ENCODE measurements around the gene CTDSPL. TPM values are rescaled to one million over a fixed set of nuclear protein-coding genes. Genes with fewer than 3 reads are reported as not detected.

Gene CTDSPL
- total RNA-seq, 1 experiment from 2014 or later: 124 TPM

DNA sequence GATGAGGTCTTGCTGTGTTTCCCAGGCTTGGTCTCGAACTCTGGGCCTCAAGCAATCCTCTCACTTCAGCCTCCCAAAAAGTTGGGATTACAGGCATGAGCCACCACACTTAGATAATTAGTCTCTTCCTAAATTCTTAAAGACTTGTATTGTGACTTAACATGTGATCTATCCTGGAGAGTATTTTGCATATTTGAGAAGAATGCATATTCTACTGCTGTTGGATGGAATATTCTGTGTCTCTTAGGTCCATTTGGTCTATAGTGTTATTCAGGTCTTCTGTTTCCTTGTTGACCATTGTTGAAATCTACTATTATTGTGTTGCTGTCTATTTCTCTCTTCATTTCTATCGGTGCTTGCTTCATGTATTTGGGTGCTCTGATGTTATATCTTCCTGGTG, 68.8 kb downstream of the CTDSPL start:
- no peak for DNase-seq
- H3K79me2 ChIP-seq (ENCODE audit: low read depth): peaks cover 74% of the 10 kb centered on the region
- peaks cover 8% of the 10 kb centered on the region; the same call in 1 of the 2 replicates for H3F3A ChIP-seq (ENCODE audit: insufficient read depth, low read depth)
- no peaks in the 10 kb centered on the region for H4K20me1 ChIP-seq (ENCODE audit: insufficient read depth)
- no peak overlapping the region for H3K4me2 ChIP-seq
- no peak overlapping the region for H3K4me3 ChIP-seq
- intact Hi-C loops (cut with micrococcal nuclease; ENCODE audit: unreplicated experiment): no loop called here
- no peak overlapping the region for H3K27ac ChIP-seq
- no peak overlapping the region for H2AFZ ChIP-seq
- no peaks in the 10 kb centered on the region for H3K27me3 ChIP-seq (ENCODE audit: insufficient read depth, low read depth)
- TF ChIP-seq, protein P1, sequence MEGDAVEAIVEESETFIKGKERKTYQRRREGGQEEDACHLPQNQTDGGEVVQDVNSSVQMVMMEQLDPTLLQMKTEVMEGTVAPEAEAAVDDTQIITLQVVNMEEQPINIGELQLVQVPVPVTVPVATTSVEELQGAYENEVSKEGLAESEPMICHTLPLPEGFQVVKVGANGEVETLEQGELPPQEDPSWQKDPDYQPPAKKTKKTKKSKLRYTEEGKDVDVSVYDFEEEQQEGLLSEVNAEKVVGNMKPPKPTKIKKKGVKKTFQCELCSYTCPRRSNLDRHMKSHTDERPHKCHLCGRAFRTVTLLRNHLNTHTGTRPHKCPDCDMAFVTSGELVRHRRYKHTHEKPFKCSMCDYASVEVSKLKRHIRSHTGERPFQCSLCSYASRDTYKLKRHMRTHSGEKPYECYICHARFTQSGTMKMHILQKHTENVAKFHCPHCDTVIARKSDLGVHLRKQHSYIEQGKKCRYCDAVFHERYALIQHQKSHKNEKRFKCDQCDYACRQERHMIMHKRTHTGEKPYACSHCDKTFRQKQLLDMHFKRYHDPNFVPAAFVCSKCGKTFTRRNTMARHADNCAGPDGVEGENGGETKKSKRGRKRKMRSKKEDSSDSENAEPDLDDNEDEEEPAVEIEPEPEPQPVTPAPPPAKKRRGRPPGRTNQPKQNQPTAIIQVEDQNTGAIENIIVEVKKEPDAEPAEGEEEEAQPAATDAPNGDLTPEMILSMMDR (conservative IDR thresholded peaks at IDR 0.05): no peak
- no peak for TF ChIP-seq EZH2 (IDR thresholded peaks at IDR 0.05; ENCODE audit: low read depth)
- BruUV-seq (replicated peaks): no TSS peak
- H3K9me3 ChIP-seq (ENCODE audit: insufficient read depth, low read depth): no peaks in the 10 kb centered on the region; the same call in 1 of the 2 replicates
- CTCF ChIA-PET: no interaction called here
- POLR2A ChIA-PET (ENCODE audit: unreplicated experiment): no interaction called here
- peaks cover 19% of the 10 kb centered on the region for H3K4me1 ChIP-seq (replicated peaks; ENCODE audit: insufficient read depth)
- H3K36me3 ChIP-seq (ENCODE audit: low read depth): peaks cover 9% of the 10 kb centered on the region; the same call in 1 of the 2 replicates
- H3K9me2 ChIP-seq (ENCODE audit: insufficient read depth): no peaks in the 10 kb centered on the region

GRCh38 chr3:37932505-37932904, 70.8 kb downstream of the CTDSPL start:
- Histone ChIP-seq H4K20me1 (ENCODE audit: insufficient read depth) (no peaks in the 10 kb centered on the region), H3K27me3 (ENCODE audit: insufficient read depth, low read depth) (no peaks in the 10 kb centered on the region), H3K4me3 (no peak overlapping the region), H3K9me2 (ENCODE audit: insufficient read depth) (no peaks in the 10 kb centered on the region), H3K4me2 (no peak overlapping the region), H3K79me2 (ENCODE audit: low read depth) (peaks cover 79% of the 10 kb centered on the region), H3F3A (ENCODE audit: insufficient read depth, low read depth) (peaks cover 22% of the 10 kb centered on the region), H3K36me3 (ENCODE audit: low read depth) (peaks cover 9% of the 10 kb centered on the region; the same call in 1 of the 2 replicates), H3K4me1 (replicated peaks; ENCODE audit: insufficient read depth) (peaks cover 37% of the 10 kb centered on the region), H3K27ac (no peak overlapping the region), H3K9me3 (ENCODE audit: insufficient read depth, low read depth) (no peaks in the 10 kb centered on the region; the same call in 1 of the 2 replicates), H2AFZ (no peak overlapping the region)
- CTCF ChIA-PET: no interaction called here
- TF ChIP-seq, protein P1 (conservative IDR thresholded peaks at IDR 0.05): no peak
- no peak for TF ChIP-seq EZH2 (IDR thresholded peaks at IDR 0.05; ENCODE audit: low read depth)
- no TSS peak for BruUV-seq (replicated peaks)
- intact Hi-C loops (cut with micrococcal nuclease; ENCODE audit: unreplicated experiment): no loop called here
- DNase-seq: no peak
- POLR2A ChIA-PET (ENCODE audit: unreplicated experiment): no interaction called here

DNA sequence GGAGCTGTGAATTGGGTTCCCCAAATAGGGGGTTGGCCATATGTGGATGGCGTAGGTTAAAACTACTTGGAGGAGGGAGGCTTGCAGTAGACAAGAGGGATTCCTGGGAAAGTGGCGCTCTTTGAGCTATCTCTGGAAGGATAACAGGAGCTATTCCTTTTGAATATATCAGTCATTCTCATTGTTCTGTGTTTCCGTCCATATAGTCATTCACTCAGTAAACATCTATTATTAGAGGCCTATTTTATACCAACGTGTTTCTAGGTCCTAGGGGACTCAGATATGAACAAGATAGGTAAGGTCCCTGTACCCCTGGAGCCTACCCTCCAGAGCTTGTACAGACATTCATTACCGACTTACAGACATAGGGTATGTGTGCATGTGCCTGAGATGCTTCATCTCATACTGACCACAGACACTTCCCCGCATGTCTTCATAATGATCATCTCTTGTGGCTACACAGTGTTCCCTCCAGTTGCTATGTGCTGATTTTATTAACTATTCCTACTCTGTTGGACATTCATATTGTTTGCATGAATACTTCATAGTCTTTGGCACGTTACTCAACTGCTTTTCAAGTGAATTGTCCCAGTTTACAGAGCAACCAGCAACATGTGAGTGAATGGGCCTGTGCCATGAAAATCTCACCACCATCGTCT, 73.1 kb downstream of the CTDSPL start:
- no peaks in the 10 kb centered on the region for H3K27me3 ChIP-seq (ENCODE audit: insufficient read depth, low read depth)
- H3K9me3 ChIP-seq (ENCODE audit: insufficient read depth, low read depth): no peaks in the 10 kb centered on the region; the same call in 1 of the 2 replicates
- peak overlapping the region; percentile 62 for H3K4me2 ChIP-seq
- H3K79me2 ChIP-seq (ENCODE audit: low read depth): peaks cover 83% of the 10 kb centered on the region
- no peak for TF ChIP-seq EZH2 (IDR thresholded peaks at IDR 0.05; ENCODE audit: low read depth)
- TF ChIP-seq, protein P1 (conservative IDR thresholded peaks at IDR 0.05): no peak
- intact Hi-C loops (cut with micrococcal nuclease; ENCODE audit: unreplicated experiment): no loop called here
- no peaks in the 10 kb centered on the region for H3K9me2 ChIP-seq (ENCODE audit: insufficient read depth)
- BruUV-seq (replicated peaks): no TSS peak
- no peak overlapping the region for H2AFZ ChIP-seq
- POLR2A ChIA-PET (ENCODE audit: unreplicated experiment): interaction anchor here (0.7 kb wide), 1 partner anchor 48 kb away, joined by 3 read pairs; no protein-coding TSS in a partner anchor
- H3K4me1 ChIP-seq (replicated peaks; ENCODE audit: insufficient read depth): peaks cover 46% of the 10 kb centered on the region
- no peak overlapping the region for H3K4me3 ChIP-seq
- H4K20me1 ChIP-seq (ENCODE audit: insufficient read depth): no peaks in the 10 kb centered on the region
- H3K36me3 ChIP-seq (ENCODE audit: low read depth): 0 out of 2 replicates have a peak, but pooled peaks cover 5% of the 10 kb centered on the region
- CTCF ChIA-PET: no interaction called here
- peak overlapping the region; percentile 84 for H3K27ac ChIP-seq
- DNase-seq: no peak
- H3F3A ChIP-seq (ENCODE audit: insufficient read depth, low read depth): peaks cover 22% of the 10 kb centered on the region

All from PC-9 (cell line).